Stimulated activated effector memory CD8-positive, alpha-beta T cell treated with anti-CD3 and anti-CD28 coated beads, Interleukin-12 subunit alpha, Interleukin-12 subunit beta, amount 100 ng/mL, for 72 hours (primary cell): ENCODE data around the gene ELAVL1.
"Not testable (repeated sequence)": the region's sequence is repeated elsewhere in the genome, so short reads cannot be mapped to it uniquely, and the experiment has no call there.

Source experiments
- ATAC-seq: fragments of 150-1000 bp; cut with Tn5 transposase; 2 replicates; pipeline ENCODE4 v1.10.0; 2021
- DNase-seq, 2 donors: peaks; one replicate each; pipeline ENCODE4 v3.0.0; 2021 to 2022; ENCODE audit warnings: low spot score in 2 of 2
- H3K27ac Mint-ChIP-seq: one replicate; pipeline ENCODE4 v1.8.0; 2022; ENCODE audit warnings: mild to moderate bottlenecking, mixed read lengths
- H3K36me3 Mint-ChIP-seq: one replicate; pipeline ENCODE4 v1.8.0; 2022; ENCODE audit warnings: mild to moderate bottlenecking, mixed read lengths
- H3K4me1 Mint-ChIP-seq: one replicate; pipeline ENCODE4 v1.8.0; 2022; ENCODE audit warnings: mixed read lengths
- H3K4me3 Mint-ChIP-seq: one replicate; pipeline ENCODE4 v1.8.0; 2022; ENCODE audit warnings: mild to moderate bottlenecking, mixed read lengths
- H3K9me3 Mint-ChIP-seq: one replicate; pipeline ENCODE4 v1.8.0; 2022; ENCODE audit warnings: mixed read lengths

ELAVL1 gene

GRCh38 chr19:8030960-8031359 lies 25.5 kb upstream of the ELAVL1 start:
- DNase-seq: no peak
- ATAC-seq: no peak
- Mint-ChIP-seq H3K36me3 (no peaks in the 10 kb centered on the region), H3K9me3 (no peaks in the 10 kb centered on the region), H3K27ac (no peak overlapping the region), H3K4me3 (no peak overlapping the region), H3K4me1 (no peaks in the 10 kb centered on the region)

- Mint-ChIP-seq H3K4me3 (no peak overlapping the region), H3K36me3 (no peaks in the 10 kb centered on the region), H3K9me3 (no peaks in the 10 kb centered on the region), H3K27ac (no peak overlapping the region), H3K4me1 (no peaks in the 10 kb centered on the region)
- ATAC-seq (no peak), DNase-seq (no peak)
Measured at GRCh38 chr19:8028951-8029491, 23.6 kb upstream of the ELAVL1 start.

- no peak overlapping the region for H3K4me3 Mint-ChIP-seq
Measured at GRCh38 chr19:8025316-8025715, 19.9 kb upstream of the ELAVL1 start.

GRCh38 chr19:8024256-8024655 lies 18.8 kb upstream of the ELAVL1 start:
- ATAC-seq, DNase-seq, H3K9me3 Mint-ChIP-seq, H3K36me3 Mint-ChIP-seq, H3K27ac Mint-ChIP-seq, H3K4me1 Mint-ChIP-seq, H3K4me3 Mint-ChIP-seq: not testable (repeated sequence)

More at GRCh38 chr19:8025316-8025715, 19.9 kb upstream of the ELAVL1 start:
- ATAC-seq: no peak
- Mint-ChIP-seq H3K36me3 (no peaks in the 10 kb centered on the region), H3K27ac (no peak overlapping the region), H3K9me3 (no peaks in the 10 kb centered on the region), H3K4me1 (no peaks in the 10 kb centered on the region)
- no peak for DNase-seq

- ATAC-seq (no peak), DNase-seq (no peak)
- Mint-ChIP-seq H3K9me3 (no peaks in the 10 kb centered on the region), H3K36me3 (no peaks in the 10 kb centered on the region), H3K4me1 (no peaks in the 10 kb centered on the region), H3K4me3 (no peak overlapping the region), H3K27ac (peak overlapping the region; percentile 52)
Measured at GRCh38 chr19:8023371-8023770, 17.9 kb upstream of the ELAVL1 start.

GRCh38 chr19:8022275-8022674 lies 16.8 kb upstream of the ELAVL1 start:
- Mint-ChIP-seq H3K9me3 (no peaks in the 10 kb centered on the region), H3K27ac (no peak overlapping the region), H3K36me3 (no peaks in the 10 kb centered on the region), H3K4me3 (no peak overlapping the region), H3K4me1 (peaks cover 7% of the 10 kb centered on the region)
- no peak for ATAC-seq
- DNase-seq: no peak

GRCh38 chr19:8021374-8021773 lies 15.9 kb upstream of the ELAVL1 start:
- Mint-ChIP-seq H3K27ac (no peak overlapping the region), H3K4me1 (peaks cover 8% of the 10 kb centered on the region), H3K9me3 (no peaks in the 10 kb centered on the region), H3K36me3 (no peaks in the 10 kb centered on the region), H3K4me3 (no peak overlapping the region)
- ATAC-seq (no peak), DNase-seq (no peak)

GRCh38 chr19:8020681-8021080 lies 15.2 kb upstream of the ELAVL1 start:
- no peaks in the 10 kb centered on the region for H3K9me3 Mint-ChIP-seq
- no peak for DNase-seq
- no peak for ATAC-seq
- H3K27ac Mint-ChIP-seq: no peak overlapping the region
- no peaks in the 10 kb centered on the region for H3K36me3 Mint-ChIP-seq
- peaks cover 8% of the 10 kb centered on the region for H3K4me1 Mint-ChIP-seq
- no peak overlapping the region for H3K4me3 Mint-ChIP-seq

- no peaks in the 10 kb centered on the region for H3K36me3 Mint-ChIP-seq
- H3K27ac Mint-ChIP-seq: no peak overlapping the region
- no peak overlapping the region for H3K4me3 Mint-ChIP-seq
- peaks cover 8% of the 10 kb centered on the region for H3K4me1 Mint-ChIP-seq
- ATAC-seq (peak; percentile 76), DNase-seq (no peak)
- no peaks in the 10 kb centered on the region for H3K9me3 Mint-ChIP-seq
Measured at GRCh38 chr19:8017808-8018207, 12.4 kb upstream of the ELAVL1 start.

GRCh38 chr19:8004723-8005513 lies 523 bp downstream of the ELAVL1 start:
- peaks cover 32% of the 10 kb centered on the region for H3K36me3 Mint-ChIP-seq
- peak overlapping the region; percentile 79 for H3K27ac Mint-ChIP-seq
- ATAC-seq (peak; percentile 29), DNase-seq (peak; percentile 6 to 57)
- peak overlapping the region; percentile 89 for H3K4me3 Mint-ChIP-seq
- peaks cover 44% of the 10 kb centered on the region for H3K4me1 Mint-ChIP-seq
- H3K9me3 Mint-ChIP-seq: no peaks in the 10 kb centered on the region

GRCh38 chr19:8004001-8004400 lies 1.4 kb downstream of the ELAVL1 start:
- no peak for DNase-seq
- peak overlapping the region; percentile 89 for H3K4me3 Mint-ChIP-seq
- H3K27ac Mint-ChIP-seq: peak overlapping the region; percentile 79
- no peak for ATAC-seq
- no peaks in the 10 kb centered on the region for H3K9me3 Mint-ChIP-seq
- H3K36me3 Mint-ChIP-seq: peaks cover 40% of the 10 kb centered on the region
- peaks cover 45% of the 10 kb centered on the region for H3K4me1 Mint-ChIP-seq

- peaks cover 58% of the 10 kb centered on the region for H3K4me1 Mint-ChIP-seq
- H3K27ac Mint-ChIP-seq: peak overlapping the region; percentile 96
- peak; percentile 68 for ATAC-seq
- peaks cover 44% of the 10 kb centered on the region for H3K36me3 Mint-ChIP-seq
- H3K4me3 Mint-ChIP-seq: peak overlapping the region; percentile 89
- H3K9me3 Mint-ChIP-seq: no peaks in the 10 kb centered on the region
- DNase-seq: peak; percentile 86 to 92
Measured at GRCh38 chr19:8001995-8002849, 3.2 kb downstream of the ELAVL1 start.

GRCh38 chr19:8001651-8001994 lies 3.8 kb downstream of the ELAVL1 start:
- DNase-seq (no peak), ATAC-seq (no peak)
- H3K9me3 Mint-ChIP-seq: no peaks in the 10 kb centered on the region
- H3K36me3 Mint-ChIP-seq: peaks cover 47% of the 10 kb centered on the region
- H3K27ac Mint-ChIP-seq: peak overlapping the region; percentile 96
- H3K4me1 Mint-ChIP-seq: peaks cover 64% of the 10 kb centered on the region
- H3K4me3 Mint-ChIP-seq: peak overlapping the region; percentile 89

- no peak for DNase-seq
- H3K27ac Mint-ChIP-seq: peak overlapping the region; percentile 96
Measured at GRCh38 chr19:8000298-8001038, 5.0 kb downstream of the ELAVL1 start.

GRCh38 chr19:7999376-7999775 lies 6.1 kb downstream of the ELAVL1 start:
- Mint-ChIP-seq H3K27ac (peak overlapping the region; percentile 40), H3K9me3 (no peaks in the 10 kb centered on the region), H3K4me1 (peaks cover 74% of the 10 kb centered on the region), H3K36me3 (peaks cover 57% of the 10 kb centered on the region), H3K4me3 (no peak overlapping the region)
- ATAC-seq (no peak), DNase-seq (no peak)

More at GRCh38 chr19:8000298-8001038, 5.0 kb downstream of the ELAVL1 start:
- Mint-ChIP-seq H3K4me3 (no peak overlapping the region), H3K4me1 (peaks cover 67% of the 10 kb centered on the region), H3K36me3 (peaks cover 57% of the 10 kb centered on the region), H3K9me3 (no peaks in the 10 kb centered on the region)
- ATAC-seq: no peak
